Uterus (tissue), 4 donors: ENCODE measurements around the gene LARGE2. TPM values are rescaled to one million over a fixed set of nuclear protein-coding genes. Genes with fewer than 3 reads are reported as not detected.

Source experiments
- DNase-seq, 2 donors: peaks; one replicate each; pipeline ENCODE4 v3.0.0-alpha.2; 2019 to 2020
- H3K27ac ChIP-seq, 2 donors: fragments of 200-600 bp; sonication (generic); 1 replicate in 1 of 2; 2 replicates in 1 of 2; pipeline ENCODE4 v1.5.1; 2016 to 2018
- H3K27me3 ChIP-seq, 2 donors: fragments of 200-600 bp; sonication (generic); one replicate each; pipeline ENCODE4 v1.5.1; 2018 to 2019; ENCODE audit warnings: control low read depth in 1 of 2
- H3K36me3 ChIP-seq, 2 donors: fragments of 200-600 bp; sonication (generic); one replicate each; pipeline ENCODE4 v1.5.1; 2019; ENCODE audit warnings: control low read depth in 1 of 2
- H3K4me1 ChIP-seq, 2 donors: fragments of 200-600 bp; sonication (generic); one replicate each; pipeline ENCODE4 v1.5.1; 2018 to 2019; ENCODE audit warnings: control low read depth in 1 of 2
- H3K4me3 ChIP-seq, 2 donors: fragments of 200-600 bp; sonication (generic); 1 replicate in 1 of 2; 2 replicates in 1 of 2; pipeline ENCODE4 v1.5.1; 2018 to 2019; ENCODE audit warnings: mild to moderate bottlenecking in 1 of 2
- H3K9me3 ChIP-seq, 2 donors: fragments of 200-600 bp; sonication (generic); one replicate each; pipeline ENCODE4 v1.5.1; 2019; ENCODE audit warnings: control low read depth in 1 of 2
- POLR2A ChIP-seq, 2 donors: fragments of 450-650 bp; IDR thresholded peaks; one replicate each; pipeline ENCODE4 v1.6.1; 2016; ENCODE audit warnings: antibody characterized with exemption in 2 of 2, mild to moderate bottlenecking in 1 of 2, moderate library complexity in 1 of 2
- intact Hi-C: fragments of 100-400 bp; cut with DNase I; formaldehyde crosslinking; loops from one replicate; pipeline ENCODE4 v1.15.1; 2023; ENCODE audit warnings: low total_unique reads
- total RNA-seq, 4 donors: library from RNA; depleted of rRNA in 3 of 4; stranded (reverse); fragments of >200 nt in 3 of 4; gene quantifications; one replicate each; pipeline versions ENCODE4 v1.1.0 to v1.2.4, GENCODE V29; 2014 to 2023
- TF ChIP-seq, protein P1 (sequence below), 4 experiments: fragments of 200-600 bp in 2 of 4; fragments of 450-650 bp in 2 of 4; sonication (generic) in 2 of 4; IDR thresholded peaks; one replicate each; pipeline ENCODE4 v1.5.1; 2016 to 2019; ENCODE audit warnings: antibody characterized with exemption in 4 of 4, mild to moderate bottlenecking in 2 of 4, moderate library complexity in 1 of 4
- donor health status: DM: yes; HTN: yes; CAD: no.

LARGE2 gene
- total RNA-seq, 4 donors from 2014 or later: 0.64 to 4.4 (median 2.4) TPM; not detected in 1

- TF ChIP-seq, protein P1, sequence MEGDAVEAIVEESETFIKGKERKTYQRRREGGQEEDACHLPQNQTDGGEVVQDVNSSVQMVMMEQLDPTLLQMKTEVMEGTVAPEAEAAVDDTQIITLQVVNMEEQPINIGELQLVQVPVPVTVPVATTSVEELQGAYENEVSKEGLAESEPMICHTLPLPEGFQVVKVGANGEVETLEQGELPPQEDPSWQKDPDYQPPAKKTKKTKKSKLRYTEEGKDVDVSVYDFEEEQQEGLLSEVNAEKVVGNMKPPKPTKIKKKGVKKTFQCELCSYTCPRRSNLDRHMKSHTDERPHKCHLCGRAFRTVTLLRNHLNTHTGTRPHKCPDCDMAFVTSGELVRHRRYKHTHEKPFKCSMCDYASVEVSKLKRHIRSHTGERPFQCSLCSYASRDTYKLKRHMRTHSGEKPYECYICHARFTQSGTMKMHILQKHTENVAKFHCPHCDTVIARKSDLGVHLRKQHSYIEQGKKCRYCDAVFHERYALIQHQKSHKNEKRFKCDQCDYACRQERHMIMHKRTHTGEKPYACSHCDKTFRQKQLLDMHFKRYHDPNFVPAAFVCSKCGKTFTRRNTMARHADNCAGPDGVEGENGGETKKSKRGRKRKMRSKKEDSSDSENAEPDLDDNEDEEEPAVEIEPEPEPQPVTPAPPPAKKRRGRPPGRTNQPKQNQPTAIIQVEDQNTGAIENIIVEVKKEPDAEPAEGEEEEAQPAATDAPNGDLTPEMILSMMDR (IDR thresholded peaks at IDR 0.05): no peak
- TF ChIP-seq POLR2A (IDR thresholded peaks at IDR 0.05): no peak
- Histone ChIP-seq H3K36me3 (no peaks in the 10 kb centered on the region), H3K9me3 (no peaks in the 10 kb centered on the region), H3K4me3 (no peak overlapping the region), H3K4me1 (peaks cover 7 to 20% of the 10 kb centered on the region in 2 donors), H3K27ac (no peak overlapping the region), H3K27me3 (peaks cover 0 to 12% of the 10 kb centered on the region in 2 donors)
- DNase-seq: no peak
- intact Hi-C loops: loop anchor here (5.0 kb wide), 1 partner anchor 73 kb away; the partner anchor contains the start of gene CRY2
Observed at GRCh38 chr11:45919806-45920530, 2.5 kb upstream of the LARGE2 start.

DNA sequence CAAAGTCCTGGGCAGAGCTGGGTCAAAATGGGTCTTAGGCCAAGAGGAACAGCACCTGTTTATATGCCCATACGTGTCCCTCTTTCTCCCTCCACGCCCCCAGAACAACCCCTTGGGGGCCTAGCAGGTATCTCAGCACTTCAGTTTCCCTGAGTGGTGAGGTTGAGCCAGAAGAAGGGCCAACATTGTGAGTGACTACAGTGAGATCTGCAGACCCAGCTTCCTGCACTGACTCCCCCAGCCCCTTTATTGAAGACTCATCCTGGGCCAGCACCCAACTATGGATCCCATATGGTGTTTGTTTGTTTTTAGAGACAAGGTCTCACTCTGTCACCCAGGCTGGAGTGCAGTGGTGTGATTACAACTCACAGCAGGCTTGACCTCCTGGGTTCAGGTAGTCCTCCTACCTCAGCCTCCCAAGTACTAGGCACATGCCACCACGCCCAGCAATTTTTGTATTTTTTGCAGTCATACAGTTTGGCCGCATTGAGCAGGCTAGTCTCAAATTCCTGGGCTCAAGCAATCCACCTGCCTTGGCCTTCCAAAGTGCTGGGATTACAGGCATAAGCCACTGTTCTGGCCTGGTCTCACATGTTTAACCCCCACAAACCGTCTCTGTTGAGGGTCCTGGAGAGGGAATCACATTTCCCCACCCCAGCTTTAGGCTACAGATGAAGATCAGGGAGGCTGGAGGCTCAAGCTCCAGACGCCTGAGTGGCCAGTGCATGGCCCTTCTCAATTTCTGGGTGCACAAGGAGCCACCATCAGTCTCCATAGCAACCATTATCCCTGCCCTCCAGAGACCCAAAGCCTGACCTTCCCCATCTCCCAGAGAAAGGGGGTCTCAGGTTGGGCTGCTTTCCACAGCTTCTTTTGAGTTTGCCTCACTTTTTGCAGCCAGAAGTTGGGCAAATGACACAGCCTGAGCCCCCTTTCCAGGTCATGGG lies 1.7 kb upstream of the LARGE2 start:
- peak in 1 of 2 donors; percentile 8 for DNase-seq
- H3K27ac ChIP-seq: no peak overlapping the region
- H3K36me3 ChIP-seq: no peaks in the 10 kb centered on the region
- H3K4me1 ChIP-seq: peaks cover 7 to 20% of the 10 kb centered on the region in 2 donors
- intact Hi-C loops: no loop called here
- H3K4me3 ChIP-seq: no peak overlapping the region
- no peaks in the 10 kb centered on the region for H3K9me3 ChIP-seq
- no peak for TF ChIP-seq POLR2A (IDR thresholded peaks at IDR 0.05)
- TF ChIP-seq, protein P1 (IDR thresholded peaks at IDR 0.05): no peak
- H3K27me3 ChIP-seq: peaks cover 0 to 12% of the 10 kb centered on the region in 2 donors

- no peaks in the 10 kb centered on the region for H3K36me3 ChIP-seq
- H3K4me3 ChIP-seq: peak overlapping the region in 1 of 2 donors; percentile 26
- intact Hi-C loops: no loop called here
- no peak overlapping the region for H3K27ac ChIP-seq
- TF ChIP-seq, protein P1 (IDR thresholded peaks at IDR 0.05): no peak
- TF ChIP-seq POLR2A (IDR thresholded peaks at IDR 0.05): peak in 1 of 2 donors; percentile 9
- no peaks in the 10 kb centered on the region for H3K9me3 ChIP-seq
- DNase-seq: peak in 1 of 2 donors; percentile 19
- peaks cover 5 to 20% of the 10 kb centered on the region in 2 donors for H3K4me1 ChIP-seq
- H3K27me3 ChIP-seq: peaks cover 0 to 12% of the 10 kb centered on the region in 2 donors
Observed at GRCh38 chr11:45921561-45922424, 663 bp upstream of the LARGE2 start.

DNA sequence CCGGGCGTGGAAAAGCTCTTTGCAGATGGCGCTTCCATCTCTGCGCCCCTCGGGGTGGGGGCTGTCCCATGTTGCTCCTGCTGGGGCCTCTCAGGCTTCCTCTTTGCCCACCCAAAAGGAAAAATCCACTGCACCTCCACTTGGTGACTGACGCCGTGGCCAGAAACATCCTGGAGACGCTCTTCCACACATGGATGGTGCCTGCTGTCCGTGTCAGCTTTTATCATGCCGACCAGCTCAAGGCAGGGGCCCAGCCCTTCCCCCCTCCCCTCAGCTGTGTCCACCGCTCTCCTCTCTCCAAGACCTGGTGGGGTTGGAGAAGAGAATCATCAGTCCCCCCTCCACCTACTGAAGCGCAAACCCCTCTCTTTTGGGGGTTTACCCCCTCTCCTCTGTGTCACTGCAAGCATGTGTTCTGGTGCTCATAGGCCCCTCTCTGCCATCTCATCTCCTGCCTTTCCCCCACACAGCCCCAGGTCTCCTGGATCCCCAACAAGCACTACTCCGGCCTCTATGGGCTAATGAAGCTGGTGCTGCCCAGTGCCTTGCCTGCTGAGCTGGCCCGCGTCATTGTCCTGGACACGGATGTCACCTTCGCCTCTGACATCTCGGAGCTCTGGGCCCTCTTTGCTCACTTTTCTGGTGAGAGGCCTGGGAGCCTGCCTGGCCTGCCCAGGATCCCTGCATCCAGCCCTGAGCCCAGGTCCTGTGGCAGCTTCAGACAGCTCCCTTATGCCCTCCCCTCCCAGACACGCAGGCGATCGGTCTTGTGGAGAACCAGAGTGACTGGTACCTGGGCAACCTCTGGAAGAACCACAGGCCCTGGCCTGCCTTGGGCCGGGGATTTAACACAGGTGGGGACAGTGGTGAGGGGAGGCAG lies 1.8 kb downstream of the LARGE2 start:
- no peaks in the 10 kb centered on the region for H3K36me3 ChIP-seq
- DNase-seq: peak in 1 of 2 donors; percentile 12
- H3K4me3 ChIP-seq: no peak overlapping the region
- H3K9me3 ChIP-seq: no peaks in the 10 kb centered on the region
- peaks cover 0 to 12% of the 10 kb centered on the region in 2 donors for H3K27me3 ChIP-seq
- H3K4me1 ChIP-seq: peaks cover 0 to 16% of the 10 kb centered on the region in 2 donors
- H3K27ac ChIP-seq: no peak overlapping the region
- intact Hi-C loops: no loop called here
- no peak for TF ChIP-seq POLR2A (IDR thresholded peaks at IDR 0.05)
- TF ChIP-seq, protein P1 (IDR thresholded peaks at IDR 0.05): no peak
